ENCODE results near the gene MRRF. TPM values are rescaled to one million over a fixed set of nuclear protein-coding genes. Genes with fewer than 3 reads are reported as not detected.

The MRRF gene
- polyA plus RNA-seq, 1 donor (not counting 4 experiments of a cell fraction or from before 2014, with no cell fraction given): 82.6 TPM

GRCh38 chr9:122220673-122221182 is 44.0 kb upstream of the MRRF start:
- H3K9ac ChIP-seq (ENCODE audit: control insufficient read depth, extremely low read depth, insufficient read depth, low read length): no peak overlapping the region
- no peak overlapping the region for H3K27ac ChIP-seq (ENCODE audit: control insufficient read depth, insufficient read depth, low read length)
- no peak overlapping the region for H3K4me2 ChIP-seq (ENCODE audit: control insufficient read depth, extremely low read depth, insufficient read depth, low read depth, low read length)
- H3K36me3 ChIP-seq (ENCODE audit: control insufficient read depth in 2 of 2, extremely low read depth in 1 of 2, insufficient read depth in 2 of 2, low read length in 2 of 2): no peaks in the 10 kb centered on the region
- H3K79me2 ChIP-seq (ENCODE audit: control insufficient read depth, insufficient read depth, low read length): no peaks in the 10 kb centered on the region
- H3K9me1 ChIP-seq (ENCODE audit: control insufficient read depth, extremely low read depth, insufficient read depth, low read length): no peaks in the 10 kb centered on the region
- DNase-seq (ENCODE audit: low read depth, low spot score) (no peak), FAIRE-seq (no peak)
- dilution Hi-C loops (cut with MboI; ENCODE audit: extremely low pct_ligation_motif_present, low sequenced_read_pairs): no loop called here
- peaks cover 7% of the 10 kb centered on the region for H3K4me1 ChIP-seq (ENCODE audit: control insufficient read depth, extremely low read depth, insufficient read depth, low read length)
- no peaks in the 10 kb centered on the region for H3K9me3 ChIP-seq (ENCODE audit: control insufficient read depth, low read depth, low read length)
- H4K20me1 ChIP-seq (ENCODE audit: control insufficient read depth, extremely low read depth, insufficient read depth, low read length): peaks cover 5% of the 10 kb centered on the region
- peak; percentile 13 for TF ChIP-seq EZH2 (IDR thresholded peaks at IDR 0.05; ENCODE audit: low read length)
- TF ChIP-seq, protein P1, sequence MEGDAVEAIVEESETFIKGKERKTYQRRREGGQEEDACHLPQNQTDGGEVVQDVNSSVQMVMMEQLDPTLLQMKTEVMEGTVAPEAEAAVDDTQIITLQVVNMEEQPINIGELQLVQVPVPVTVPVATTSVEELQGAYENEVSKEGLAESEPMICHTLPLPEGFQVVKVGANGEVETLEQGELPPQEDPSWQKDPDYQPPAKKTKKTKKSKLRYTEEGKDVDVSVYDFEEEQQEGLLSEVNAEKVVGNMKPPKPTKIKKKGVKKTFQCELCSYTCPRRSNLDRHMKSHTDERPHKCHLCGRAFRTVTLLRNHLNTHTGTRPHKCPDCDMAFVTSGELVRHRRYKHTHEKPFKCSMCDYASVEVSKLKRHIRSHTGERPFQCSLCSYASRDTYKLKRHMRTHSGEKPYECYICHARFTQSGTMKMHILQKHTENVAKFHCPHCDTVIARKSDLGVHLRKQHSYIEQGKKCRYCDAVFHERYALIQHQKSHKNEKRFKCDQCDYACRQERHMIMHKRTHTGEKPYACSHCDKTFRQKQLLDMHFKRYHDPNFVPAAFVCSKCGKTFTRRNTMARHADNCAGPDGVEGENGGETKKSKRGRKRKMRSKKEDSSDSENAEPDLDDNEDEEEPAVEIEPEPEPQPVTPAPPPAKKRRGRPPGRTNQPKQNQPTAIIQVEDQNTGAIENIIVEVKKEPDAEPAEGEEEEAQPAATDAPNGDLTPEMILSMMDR (optimal IDR thresholded peaks at IDR 0.05 in 1 of 3, IDR thresholded peaks at IDR 0.05 in 1 of 3, conservative IDR thresholded peaks at IDR 0.05 in 1 of 3; ENCODE audit: extremely low read depth in 1 of 3, insufficient read depth in 2 of 3, low read length in 3 of 3): no peak
- H3K4me3 ChIP-seq (ENCODE audit: control insufficient read depth in 2 of 3, extremely low read depth in 1 of 3, insufficient read depth in 2 of 3, low read depth in 1 of 3, low read length in 3 of 3): no peak overlapping the region
- H2AFZ ChIP-seq (ENCODE audit: control insufficient read depth, low read length): no peak overlapping the region
- H3K27me3 ChIP-seq (ENCODE audit: control insufficient read depth, extremely low read depth, insufficient read depth, low read length): peaks cover 100% of the 10 kb centered on the region

GRCh38 chr9:122221183-122221811 is 43.4 kb upstream of the MRRF start:
- H3K36me3 ChIP-seq (ENCODE audit: control insufficient read depth in 2 of 2, extremely low read depth in 1 of 2, insufficient read depth in 2 of 2, low read length in 2 of 2): no peaks in the 10 kb centered on the region
- H2AFZ ChIP-seq (ENCODE audit: control insufficient read depth, low read length): no peak overlapping the region
- no peak overlapping the region for H3K9ac ChIP-seq (ENCODE audit: control insufficient read depth, extremely low read depth, insufficient read depth, low read length)
- H3K4me3 ChIP-seq (ENCODE audit: control insufficient read depth in 2 of 3, extremely low read depth in 1 of 3, insufficient read depth in 2 of 3, low read depth in 1 of 3, low read length in 3 of 3): no peak overlapping the region
- H3K27ac ChIP-seq (ENCODE audit: control insufficient read depth, insufficient read depth, low read length): no peak overlapping the region
- dilution Hi-C loops (cut with MboI; ENCODE audit: extremely low pct_ligation_motif_present, low sequenced_read_pairs): no loop called here
- peaks cover 7% of the 10 kb centered on the region for H3K4me1 ChIP-seq (ENCODE audit: control insufficient read depth, extremely low read depth, insufficient read depth, low read length)
- DNase-seq (ENCODE audit: low read depth, low spot score) (no peak), FAIRE-seq (no peak)
- no peaks in the 10 kb centered on the region for H3K9me1 ChIP-seq (ENCODE audit: control insufficient read depth, extremely low read depth, insufficient read depth, low read length)
- H3K79me2 ChIP-seq (ENCODE audit: control insufficient read depth, insufficient read depth, low read length): no peaks in the 10 kb centered on the region
- no peaks in the 10 kb centered on the region for H3K9me3 ChIP-seq (ENCODE audit: control insufficient read depth, low read depth, low read length)
- no peak overlapping the region for H3K4me2 ChIP-seq (ENCODE audit: control insufficient read depth, extremely low read depth, insufficient read depth, low read depth, low read length)
- peaks cover 100% of the 10 kb centered on the region for H3K27me3 ChIP-seq (ENCODE audit: control insufficient read depth, extremely low read depth, insufficient read depth, low read length)
- no peak for TF ChIP-seq EZH2 (IDR thresholded peaks at IDR 0.05; ENCODE audit: low read length)
- TF ChIP-seq, protein P1 (optimal IDR thresholded peaks at IDR 0.05 in 1 of 3, IDR thresholded peaks at IDR 0.05 in 1 of 3, conservative IDR thresholded peaks at IDR 0.05 in 1 of 3; ENCODE audit: extremely low read depth in 1 of 3, insufficient read depth in 2 of 3, low read length in 3 of 3): no peak
- H4K20me1 ChIP-seq (ENCODE audit: control insufficient read depth, extremely low read depth, insufficient read depth, low read length): peaks cover 6% of the 10 kb centered on the region

Data from keratinocyte (primary cell).